Measurements from ENCODE around the gene CTNNBL1.
A peak's percentile ranks its signal among the peaks of the same experiment; 100 is the strongest.

CTNNBL1 gene

GRCh38 chr20:37816003-37816402 is 122.2 kb downstream of the CTNNBL1 start:
- DNase-seq (ENCODE audit: low read depth): no peak
- TF ChIP-seq CTCF (IDR thresholded peaks at IDR 0.05; ENCODE audit: low read depth, low read length, missing control alignments): no peak
- in situ Hi-C loops (cut with HindIII; ENCODE audit: low sequenced_read_pairs): no loop called here
- H3K4me3 ChIP-seq (ENCODE audit: low read depth, low read length): no peak overlapping the region

GRCh38 chr20:37816726-37817125 is 122.9 kb downstream of the CTNNBL1 start:
- no peak for TF ChIP-seq CTCF (IDR thresholded peaks at IDR 0.05; ENCODE audit: low read depth, low read length, missing control alignments)
- H3K4me3 ChIP-seq (ENCODE audit: low read depth, low read length): no peak overlapping the region
- in situ Hi-C loops (cut with HindIII; ENCODE audit: low sequenced_read_pairs): no loop called here
- no peak for DNase-seq (ENCODE audit: low read depth)

- DNase-seq (ENCODE audit: low read depth): no peak
- no peak overlapping the region for H3K4me3 ChIP-seq (ENCODE audit: low read depth, low read length)
- in situ Hi-C loops (cut with HindIII; ENCODE audit: low sequenced_read_pairs): no loop called here
- TF ChIP-seq CTCF (IDR thresholded peaks at IDR 0.05; ENCODE audit: low read depth, low read length, missing control alignments): no peak
Observed at GRCh38 chr20:37821696-37822095, 127.9 kb downstream of the CTNNBL1 start.

GRCh38 chr20:37822141-37822601 is 128.3 kb downstream of the CTNNBL1 start:
- peak; percentile 44 for DNase-seq (ENCODE audit: low read depth)
- in situ Hi-C loops (cut with HindIII; ENCODE audit: low sequenced_read_pairs): no loop called here
- no peak for TF ChIP-seq CTCF (IDR thresholded peaks at IDR 0.05; ENCODE audit: low read depth, low read length, missing control alignments)
- H3K4me3 ChIP-seq (ENCODE audit: low read depth, low read length): no peak overlapping the region

- H3K4me3 ChIP-seq (ENCODE audit: low read depth, low read length): no peak overlapping the region
- no peak for DNase-seq (ENCODE audit: low read depth)
- in situ Hi-C loops (cut with HindIII; ENCODE audit: low sequenced_read_pairs): no loop called here
- no peak for TF ChIP-seq CTCF (IDR thresholded peaks at IDR 0.05; ENCODE audit: low read depth, low read length, missing control alignments)
Observed at GRCh38 chr20:37823296-37823980, 129.6 kb downstream of the CTNNBL1 start.

- in situ Hi-C loops (cut with HindIII; ENCODE audit: low sequenced_read_pairs): no loop called here
- TF ChIP-seq CTCF (IDR thresholded peaks at IDR 0.05; ENCODE audit: low read depth, low read length, missing control alignments): no peak
- no peak for DNase-seq (ENCODE audit: low read depth)
- no peak overlapping the region for H3K4me3 ChIP-seq (ENCODE audit: low read depth, low read length)
Observed at GRCh38 chr20:37827605-37828004, 133.8 kb downstream of the CTNNBL1 start.
